SK-N-SH (cell line): ENCODE measurements around the gene MYH11. TPM values are rescaled to one million over a fixed set of nuclear protein-coding genes. Genes with fewer than 3 reads are reported as not detected.

Experiments
- CTCF ChIA-PET: fragments of 300-600, 350-600 bp; formaldehyde crosslinking; extraction: SDS; loops from one replicate; lab custom pipeline; 2021; lab: Yijun Ruan, JAX
- POLR2A ChIA-PET: fragments of 350-600 bp; sonication (Branson Sonifier 250); formaldehyde crosslinking; extraction: SDS; loops from one replicate; lab custom pipeline; 2020; ENCODE audit warnings: antibody characterized with exemption, inconsistent platforms; lab: Yijun Ruan, JAX
- DNase-seq: peaks from one replicate; pipeline ENCODE4 v3.0.0; 2012
- H2AFZ ChIP-seq: fragments of 200-600 bp; sonication (generic); 2 replicates; pipeline ENCODE4 v1.8.1; 2016; ENCODE audit warnings: antibody characterized with exemption, mild to moderate bottlenecking, low read depth
- H3F3A ChIP-seq: fragments of 200-600 bp; sonication (generic); replicated peaks from 2 replicates; pipeline ENCODE3; 2016; ENCODE audit warnings: antibody characterized with exemption, mild to moderate bottlenecking; ENCODE audit not compliant: insufficient read depth
- H3K27ac ChIP-seq, 2 experiments: fragments of 200-500 bp in 1 of 2; fragments of 200-600 bp in 1 of 2; sonication (Bioruptor generic) in 1 of 2; sonication (generic), shearing (Covaris generic) in 1 of 2; 2 replicates each; pipeline versions ENCODE4 v1.5.1 to v1.6.1; 2014 to 2016; ENCODE audit warnings: low read depth in 2 of 2, inconsistent platforms in 1 of 2, low read length in 1 of 2, mild to moderate bottlenecking in 1 of 2, mixed read lengths in 1 of 2
- H3K27me3 ChIP-seq: fragments of 200-600 bp; sonication (generic), shearing (Covaris generic); 2 replicates; pipeline ENCODE4 v1.6.1; 2016; ENCODE audit warnings: mixed run types; ENCODE audit not compliant: insufficient read depth
- H3K36me3 ChIP-seq, 2 experiments: fragments of 200-500 bp in 1 of 2; fragments of 200-600 bp in 1 of 2; sonication (Bioruptor generic) in 1 of 2; sonication (generic) in 1 of 2; replicated peaks in 1 of 2; 2 replicates each; pipeline versions ENCODE3 to v1.5.1; 2014 to 2016; ENCODE audit warnings: low read length in 1 of 2, mild to moderate bottlenecking in 1 of 2; ENCODE audit not compliant: insufficient read depth in 2 of 2, control insufficient read depth in 1 of 2
- H3K4me1 ChIP-seq, 2 experiments: fragments of 200-500 bp in 1 of 2; fragments of 200-600 bp in 1 of 2; sonication (Bioruptor generic) in 1 of 2; sonication (generic), shearing (Covaris generic) in 1 of 2; 2 replicates each; pipeline versions ENCODE4 v1.5.1 to v1.6.1; 2014 to 2016; ENCODE audit warnings: low read depth in 1 of 2, low read length in 1 of 2, mixed run types in 1 of 2; ENCODE audit not compliant: insufficient read depth in 2 of 2, control insufficient read depth in 1 of 2
- H3K4me2 ChIP-seq: fragments of 200-600 bp; sonication (generic), shearing (Covaris generic); 2 replicates; pipeline ENCODE4 v1.6.1; 2017; ENCODE audit warnings: mixed run types
- H3K4me3 ChIP-seq, 2 experiments: fragments of 200-500 bp in 1 of 2; fragments of 200-600 bp in 1 of 2; sonication (Bioruptor generic) in 1 of 2; sonication (generic), shearing (Covaris generic) in 1 of 2; 2 replicates each; pipeline versions ENCODE4 v1.5.1 to v1.8.1; 2014 to 2016; ENCODE audit warnings: low read depth in 2 of 2, inconsistent platforms in 1 of 2, low read length in 1 of 2, mild to moderate bottlenecking in 1 of 2, mixed read lengths in 1 of 2, moderate library complexity in 1 of 2
- H3K79me2 ChIP-seq: fragments of 200-600 bp; sonication (generic); 2 replicates; pipeline ENCODE4 v1.8.1; 2017; ENCODE audit warnings: mild to moderate bottlenecking; ENCODE audit not compliant: insufficient read depth
- H3K9ac ChIP-seq: fragments of 200-600 bp; sonication (generic); 2 replicates; pipeline ENCODE4 v1.6.1; 2017; ENCODE audit warnings: mixed run types
- H3K9me2 ChIP-seq: fragments of 200-600 bp; sonication (generic); 2 replicates; pipeline ENCODE4 v1.6.1; 2017; ENCODE audit warnings: mixed run types
- H3K9me3 ChIP-seq: fragments of 200-600 bp; sonication (generic); 2 replicates; pipeline ENCODE4 v1.6.1; 2017; ENCODE audit warnings: mixed run types, mild to moderate bottlenecking, moderate library complexity
- H4K20me1 ChIP-seq: fragments of 200-600 bp; sonication (generic); 2 replicates; pipeline ENCODE4 v1.6.1; 2017; ENCODE audit warnings: mild to moderate bottlenecking, mixed run types; ENCODE audit not compliant: insufficient read depth
- ELF1 ChIP-seq: IDR thresholded peaks from 2 replicates; pipeline ENCODE4 v1.4.0; 2012
- FOXJ3 ChIP-seq: sonication (generic); formaldehyde crosslinking; IDR thresholded peaks from 2 replicates; pipeline ENCODE4 v1.5.1; 2020; ENCODE audit warnings: mild to moderate bottlenecking, missing genetic modification reagents
- FOXM1 ChIP-seq: IDR thresholded peaks from 2 replicates; pipeline ENCODE4 v1.4.0; 2012; ENCODE audit warnings: low read depth, mild to moderate bottlenecking
- GATA2 ChIP-seq: sonication (generic); formaldehyde crosslinking; IDR thresholded peaks from 2 replicates; pipeline ENCODE4 v1.5.0; 2020; ENCODE audit warnings: mild to moderate bottlenecking, missing genetic modification reagents
- IRF3 ChIP-seq: fragments of 150-350 bp; IDR thresholded peaks from 2 replicates; pipeline ENCODE4 v1.6.1; 2016; ENCODE audit warnings: mild to moderate bottlenecking, low read depth, low read length
- JUND ChIP-seq: IDR thresholded peaks from 2 replicates; pipeline ENCODE4 v1.4.0; 2012
- MAX ChIP-seq: IDR thresholded peaks from 2 replicates; pipeline ENCODE4 v1.4.0; 2012; ENCODE audit warnings: low read depth
- MEF2A ChIP-seq: IDR thresholded peaks from 2 replicates; pipeline ENCODE4 v1.4.0; 2012; ENCODE audit warnings: low read depth, borderline replicate concordance
- PBX3 ChIP-seq: IDR thresholded peaks from 2 replicates; pipeline ENCODE4; 2012
- RXRA ChIP-seq: IDR thresholded peaks from 2 replicates; pipeline ENCODE4 v1.4.0; 2012; ENCODE audit warnings: low read depth, mild to moderate bottlenecking, borderline replicate concordance
- USF2 ChIP-seq: fragments of 150-350 bp; IDR thresholded peaks from 2 replicates; pipeline ENCODE4 v1.6.1; 2017; ENCODE audit warnings: antibody characterized with exemption, low read length, low read depth, borderline replicate concordance
- WGBS: methylation state at CpG from one replicate; pipeline ENCODE4 v1.1.6; 2017; ENCODE audit warnings: low lambda C conversion rate; 5-methylcytosine and 5-hydroxymethylcytosine counted together
- polyA plus RNA-seq, 3 experiments: library from polyadenylated mRNA; depleted of rRNA; stranded (reverse); fragments of >200 nt; gene quantifications; 2 replicates each; pipeline ENCODE4 v1.2.3, GENCODE V29; 2012

Gene MYH11
- polyA plus RNA-seq, 1 of the 3 experiments (the other 2 are of a cell fraction): 0.02 TPM

GRCh38 chr16:15837761-15838160 lies 19.1 kb downstream of the MYH11 start:
- H3K27ac ChIP-seq: no peak overlapping the region
- no peaks in the 10 kb centered on the region for H3K79me2 ChIP-seq
- no peak overlapping the region for H3K4me3 ChIP-seq
- WGBS: 83% methylated on average over 11 of the region's 11 CpGs
- TF ChIP-seq GATA2 (CRISPR knock-in tag) (no peak), FOXM1 (no peak), PBX3 (no peak), MAX (no peak), ELF1 (no peak), MEF2A (no peak), JUND (no peak)
- no peak for DNase-seq
- no peaks in the 10 kb centered on the region for H3K9me3 ChIP-seq
- POLR2A ChIA-PET: no interaction called here
- H3K4me2 ChIP-seq: no peak overlapping the region
- H3K9me2 ChIP-seq: no peaks in the 10 kb centered on the region
- no peaks in the 10 kb centered on the region for H3K4me1 ChIP-seq
- CTCF ChIA-PET: interaction anchor here (1.7 kb wide), 1 partner anchor 16 kb away, joined by 6 read pairs; no protein-coding TSS in a partner anchor
- no peaks in the 10 kb centered on the region for H3F3A ChIP-seq
- H3K36me3 ChIP-seq: no peaks in the 10 kb centered on the region
- peaks cover 3% of the 10 kb centered on the region; the same call in 1 of the 2 replicates for H3K27me3 ChIP-seq
- no peaks in the 10 kb centered on the region for H4K20me1 ChIP-seq
- no peak overlapping the region for H3K9ac ChIP-seq
- no peak overlapping the region for H2AFZ ChIP-seq

GRCh38 chr16:15836965-15837611 lies 19.7 kb downstream of the MYH11 start:
- Histone ChIP-seq H3K36me3 (no peaks in the 10 kb centered on the region), H3K4me3 (no peak overlapping the region), H3K4me2 (no peak overlapping the region), H3K9ac (no peak overlapping the region), H3K27me3 (peaks cover 5% of the 10 kb centered on the region; the same call in 1 of the 2 replicates), H3K9me2 (no peaks in the 10 kb centered on the region), H2AFZ (no peak overlapping the region), H3K27ac (no peak overlapping the region), H3K4me1 (no peaks in the 10 kb centered on the region), H3K9me3 (no peaks in the 10 kb centered on the region), H4K20me1 (no peaks in the 10 kb centered on the region), H3F3A (no peaks in the 10 kb centered on the region), H3K79me2 (no peaks in the 10 kb centered on the region)
- TF ChIP-seq FOXM1: no peak
- TF ChIP-seq RXRA: no peak
- no peak for TF ChIP-seq USF2
- no peak for TF ChIP-seq ELF1
- no peak for TF ChIP-seq PBX3
- no peak for TF ChIP-seq FOXJ3 (CRISPR knock-in tag)
- no peak for TF ChIP-seq IRF3
- 63% methylated on average over 10 of the region's 10 CpGs for WGBS
- ChIA-PET POLR2A (no interaction called here), CTCF (interaction anchor here (0.6 to 1.7 kb wide), 2 partner anchors 15 to 76 kb away, joined by 3 to 6 read pairs; no protein-coding TSS in a partner anchor)
- DNase-seq: no peak
